Omental fat pad (tissue), 4 donors: ENCODE measurements around the gene ITGB1. TPM values are rescaled to one million over a fixed set of nuclear protein-coding genes. Genes with fewer than 3 reads are reported as not detected.

Experiments used
- ATAC-seq: fragments of 150-250 bp; one replicate; pipeline ENCODE4 v1.9.1; 2016; ENCODE audit warnings: mild to moderate bottlenecking, moderate library complexity; ENCODE audit not compliant: low FRiP score
- DNase-seq: peaks from one replicate; pipeline ENCODE4 v3.0.0-alpha.2; 2019; ENCODE audit warnings: low spot score
- CTCF ChIP-seq, 3 donors: fragments of 450-650 bp; IDR thresholded peaks; one replicate each; pipeline ENCODE4 v1.5.1; 2016 to 2017; ENCODE audit warnings: antibody characterized with exemption in 3 of 3, mild to moderate bottlenecking in 3 of 3, moderate library complexity in 2 of 3
- total RNA-seq, 4 donors: library from RNA; depleted of rRNA; stranded (reverse); fragments of >200 nt; gene quantifications; one replicate each; pipeline ENCODE4 v1.1.0, GENCODE V29; 2016

The ITGB1 gene
- total RNA-seq, 4 donors from 2014 or later, result 527 to 873 (median 677) TPM

GRCh38 chr10:32970910-32971309 lies 12.9 kb upstream of the ITGB1 start:
- no peak for TF ChIP-seq CTCF (IDR thresholded peaks at IDR 0.05)
- no peak for ATAC-seq
- no peak for DNase-seq

GRCh38 chr10:32964270-32964669 lies 6.2 kb upstream of the ITGB1 start:
- DNase-seq (no peak), ATAC-seq (no peak)
- TF ChIP-seq CTCF (IDR thresholded peaks at IDR 0.05), result no peak

- DNase-seq (no peak), ATAC-seq (no peak)
- no peak for TF ChIP-seq CTCF (IDR thresholded peaks at IDR 0.05)
These were observed 5.1 kb upstream of the ITGB1 start for GRCh38 chr10:32963096-32963495.

- TF ChIP-seq CTCF (IDR thresholded peaks at IDR 0.05), result no peak
- no peak for DNase-seq
- no peak for ATAC-seq
These were observed 4.5 kb upstream of the ITGB1 start for GRCh38 chr10:32962521-32962920.

- no peak for TF ChIP-seq CTCF (IDR thresholded peaks at IDR 0.05)
- DNase-seq, result no peak
- peak; percentile 24 for ATAC-seq
These were observed 3.9 kb upstream of the ITGB1 start for GRCh38 chr10:32961895-32962369.

GRCh38 chr10:32961343-32961894 lies 3.4 kb upstream of the ITGB1 start:
- DNase-seq (no peak), ATAC-seq (no peak)
- no peak for TF ChIP-seq CTCF (IDR thresholded peaks at IDR 0.05)

GRCh38 chr10:32960022-32960421 lies 2.0 kb upstream of the ITGB1 start:
- DNase-seq, result no peak
- no peak for TF ChIP-seq CTCF (IDR thresholded peaks at IDR 0.05)
- ATAC-seq, result no peak
